ENCODE measurements around the gene SDR9C7.
"Not testable (repeated sequence)": the region's sequence is repeated elsewhere in the genome, so short reads cannot be mapped to it uniquely, and the experiment has no call there.

Gene SDR9C7

DNA sequence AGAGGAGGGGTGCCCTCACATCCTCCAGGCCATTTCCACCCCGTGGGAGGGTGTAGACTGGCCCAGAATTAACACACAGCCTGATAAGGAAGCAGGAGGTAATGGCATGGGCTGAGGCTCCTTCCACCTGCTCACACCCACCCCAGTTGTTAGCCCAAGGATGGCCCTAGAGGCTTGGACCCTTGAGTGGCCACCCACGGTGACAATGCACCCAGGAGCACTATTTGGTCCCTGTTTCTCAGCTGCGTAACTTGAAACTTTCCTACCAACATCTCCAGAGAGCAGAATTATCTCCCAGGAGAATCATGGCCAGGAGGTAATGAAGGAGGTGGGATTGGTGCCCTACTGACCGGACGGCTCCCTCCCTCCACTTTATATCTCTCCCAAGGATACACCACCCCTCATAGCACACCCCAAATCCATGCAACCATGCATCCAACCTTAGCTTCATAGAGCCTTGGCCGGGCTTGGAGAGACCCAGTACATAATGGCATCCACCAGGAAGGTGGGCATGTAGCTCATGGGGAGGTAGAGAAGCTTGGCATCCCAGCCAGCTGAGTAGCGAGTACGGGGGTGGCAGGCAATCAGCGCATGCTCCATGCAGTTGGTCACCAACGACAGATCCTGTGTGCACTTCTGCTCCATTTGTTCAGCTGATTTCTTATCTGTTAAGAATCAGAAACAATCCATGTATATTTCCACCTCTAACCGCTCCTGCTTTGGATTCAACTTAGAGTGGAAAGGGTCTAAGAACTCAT lies 17.6 kb upstream of the SDR9C7 start:
- DNase-seq = no peak

- DNase-seq = no peak
Measured at GRCh38 chr12:56948881-56949280, 14.7 kb upstream of the SDR9C7 start.

GRCh38 chr12:56948457-56948777 lies 14.2 kb upstream of the SDR9C7 start:
- DNase-seq = no peak

DNA sequence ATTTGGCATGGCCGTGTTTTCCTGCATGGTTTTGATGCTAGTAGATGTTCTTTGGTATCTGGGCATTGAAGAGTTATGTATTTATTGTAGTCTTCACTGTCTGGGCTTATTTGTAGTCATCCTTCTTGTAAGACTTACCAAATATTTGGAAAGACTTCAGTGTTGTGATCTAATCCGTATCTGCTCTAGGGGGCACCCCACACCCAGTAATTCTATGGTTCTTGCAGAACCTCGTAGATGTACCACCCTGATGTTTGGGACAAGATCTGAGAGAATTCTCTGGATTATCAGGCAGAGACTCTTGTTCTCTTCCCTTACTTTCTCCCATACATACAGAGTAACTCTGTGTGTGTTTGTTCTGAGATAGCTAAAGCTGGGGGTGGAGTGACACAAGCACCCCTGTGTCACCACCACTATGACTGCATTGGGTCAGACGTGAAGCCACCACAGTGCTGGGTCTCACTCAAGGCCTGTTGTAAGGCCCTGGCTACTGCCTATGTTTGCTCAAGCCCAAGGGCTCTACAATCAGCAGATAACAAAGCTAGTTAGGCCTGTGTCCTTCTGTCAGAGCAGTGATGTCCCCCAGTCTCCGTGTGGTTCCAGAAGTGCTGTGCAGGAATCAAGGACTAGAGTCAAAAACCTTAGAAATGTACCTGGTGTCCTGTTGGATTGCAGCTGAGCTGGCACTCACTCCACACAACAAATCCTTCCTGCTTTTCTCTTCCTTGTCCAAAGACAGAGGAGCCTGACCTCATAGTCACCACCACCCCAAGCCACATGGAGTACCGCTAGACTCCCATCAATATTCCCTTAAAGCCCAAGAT lies 13.6 kb upstream of the SDR9C7 start:
- DNase-seq = no peak

GRCh38 chr12:56943878-56944277 lies 9.7 kb upstream of the SDR9C7 start:
- no peak for DNase-seq

- DNase-seq = not testable (repeated sequence)
Measured at GRCh38 chr12:56943374-56943773, 9.2 kb upstream of the SDR9C7 start.

DNA sequence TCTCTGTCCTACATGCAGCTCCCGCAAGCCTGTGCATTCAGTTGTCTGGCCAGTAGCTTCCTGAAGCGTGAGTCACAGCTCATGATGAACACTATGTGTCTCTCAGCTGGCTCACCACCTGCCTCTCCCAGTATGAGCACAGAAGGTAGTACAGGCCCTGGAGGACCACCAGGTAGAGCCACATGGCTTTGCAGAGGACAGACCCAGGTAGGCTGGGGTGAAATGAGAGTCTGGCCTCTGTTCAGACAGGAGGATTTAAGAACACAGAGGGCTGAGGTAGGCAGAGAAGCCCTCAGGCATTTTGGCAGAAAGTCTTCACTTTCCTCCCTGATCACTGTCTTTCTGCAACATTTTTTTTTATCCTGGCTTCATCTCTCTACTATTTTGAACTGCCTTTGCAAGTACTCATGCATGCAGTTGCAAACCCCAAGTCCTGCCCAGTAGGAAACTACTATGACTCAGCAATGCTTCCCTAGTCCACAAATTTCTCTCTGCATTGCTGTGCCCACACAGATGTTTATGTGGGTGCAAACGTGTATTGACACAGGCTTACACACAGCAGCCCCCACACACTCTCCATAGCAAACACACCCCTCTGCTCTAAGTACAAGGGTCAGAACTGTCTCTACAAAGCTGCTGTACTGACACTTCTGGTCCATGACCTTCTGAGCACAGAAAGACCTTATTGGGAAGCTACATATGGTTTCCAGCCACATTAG lies 7.2 kb upstream of the SDR9C7 start:
- peak; percentile 39 for DNase-seq

GRCh38 chr12:56940942-56941298 lies 6.7 kb upstream of the SDR9C7 start:
- DNase-seq = not testable (repeated sequence)

- DNase-seq = no peak
Measured at GRCh38 chr12:56935752-56936151, 1.5 kb upstream of the SDR9C7 start.

DNA sequence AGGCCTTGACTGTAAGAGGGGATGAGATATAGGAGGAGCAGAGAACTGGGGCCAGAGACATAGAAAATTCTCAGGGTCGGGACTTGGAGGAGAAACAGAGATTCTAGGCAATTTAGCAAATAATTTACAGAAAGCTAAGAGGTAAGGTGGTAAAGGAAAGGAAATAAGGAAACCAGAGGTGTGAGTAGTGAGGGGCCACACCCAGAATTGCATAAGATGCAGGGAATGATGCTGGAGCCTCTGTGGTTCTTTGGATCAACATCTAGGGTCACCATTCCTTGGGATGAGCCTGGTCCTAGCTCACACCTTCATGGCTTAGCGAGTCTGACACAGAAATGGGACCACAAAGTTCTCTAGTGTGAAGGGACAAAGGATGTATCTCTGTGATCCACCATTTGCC lies 949 bp upstream of the SDR9C7 start:
- no peak for DNase-seq

- peak; percentile 10 for DNase-seq
Measured at GRCh38 chr12:56932867-56933266, 1.3 kb downstream of the SDR9C7 start.

DNA sequence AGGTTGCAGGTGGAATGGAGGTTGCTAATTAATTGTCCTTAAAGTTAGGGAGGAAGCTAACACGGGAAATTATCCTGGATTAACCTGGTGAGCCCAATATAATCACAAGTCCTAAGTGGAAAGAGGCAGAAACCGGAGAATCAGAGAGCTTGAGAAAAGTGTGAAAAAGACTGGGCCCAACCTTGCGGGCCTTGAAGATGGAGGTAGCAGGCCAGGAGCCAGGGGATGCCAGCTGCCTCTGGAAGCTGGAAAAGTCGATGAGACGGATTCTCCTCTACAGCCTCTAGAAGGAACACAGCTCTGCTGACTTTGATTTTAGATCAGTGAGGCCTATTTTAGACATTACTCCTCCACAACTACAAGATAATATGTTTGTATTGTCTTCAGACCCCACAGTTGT lies 2.1 kb downstream of the SDR9C7 start:
- DNase-seq = no peak

- DNase-seq = peak; percentile 84
Measured at GRCh38 chr12:56931474-56931978, 2.7 kb downstream of the SDR9C7 start.

DNA sequence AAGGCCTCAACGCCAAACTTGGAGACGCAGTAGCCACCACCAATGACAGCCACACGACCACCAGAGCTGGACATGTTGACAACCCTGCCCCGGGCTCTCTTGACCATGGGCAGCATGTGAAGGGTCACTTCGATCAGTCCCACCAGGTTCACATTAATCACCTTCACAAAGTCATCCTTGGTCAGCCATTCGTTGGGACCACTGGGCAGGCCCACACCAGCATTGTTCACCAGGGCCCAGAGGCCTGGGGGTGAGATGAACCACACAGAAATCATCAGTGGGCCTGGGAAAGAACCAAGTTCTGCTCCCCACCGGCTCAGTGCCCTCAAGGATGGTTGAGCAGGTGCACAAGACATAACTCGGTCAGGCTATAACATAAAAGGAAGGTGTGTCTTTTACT lies 4.0 kb downstream of the SDR9C7 start:
- DNase-seq = no peak

DNA sequence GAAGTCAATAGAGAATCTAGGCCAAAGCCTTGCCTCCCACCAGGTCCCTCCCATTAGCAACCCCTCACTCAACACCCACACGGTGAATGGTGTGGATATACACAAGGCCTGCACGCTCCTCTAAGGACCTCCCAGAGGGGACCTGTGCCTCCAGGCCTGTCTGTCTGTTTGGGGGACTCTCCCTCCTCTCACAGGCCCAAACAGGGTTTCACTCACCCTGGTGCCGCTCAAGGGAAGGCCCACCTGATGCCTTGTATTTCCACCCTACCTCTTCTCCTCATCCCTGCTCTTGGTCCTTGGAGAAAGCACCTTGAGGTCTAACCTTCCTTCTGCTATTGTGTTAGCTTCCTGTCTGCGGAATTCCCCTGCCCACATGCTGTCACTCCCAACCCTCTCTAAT lies 4.4 kb downstream of the SDR9C7 start:
- no peak for DNase-seq

GRCh38 chr12:56928262-56928661 lies 5.9 kb downstream of the SDR9C7 start:
- peak; percentile 5 for DNase-seq

- DNase-seq = no peak
Measured at GRCh38 chr12:56927281-56927680, 6.9 kb downstream of the SDR9C7 start.

- DNase-seq = no peak
Measured at GRCh38 chr12:56922031-56922430, 12.2 kb downstream of the SDR9C7 start.

GRCh38 chr12:56921346-56921745 lies 12.9 kb downstream of the SDR9C7 start:
- no peak for DNase-seq

GRCh38 chr12:56918139-56918538 lies 16.1 kb downstream of the SDR9C7 start:
- not testable (repeated sequence) for DNase-seq

DNA sequence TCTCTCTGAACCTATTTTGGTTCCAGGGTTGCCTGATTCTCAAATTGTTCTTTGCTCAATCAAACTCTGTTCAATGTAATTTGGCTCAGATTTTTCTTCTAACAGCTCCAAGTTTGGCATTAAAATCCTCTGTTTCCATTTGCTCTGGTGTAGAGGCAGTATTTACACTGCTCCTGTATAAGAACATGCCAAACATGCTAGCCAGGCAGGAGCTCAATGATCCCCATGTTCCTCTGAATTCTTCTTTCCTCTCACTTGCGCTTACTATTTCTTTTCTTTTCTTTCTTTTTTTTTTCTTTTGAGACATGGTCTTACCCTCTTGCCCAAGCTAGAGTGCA lies 17.2 kb downstream of the SDR9C7 start:
- no peak for DNase-seq

DNA sequence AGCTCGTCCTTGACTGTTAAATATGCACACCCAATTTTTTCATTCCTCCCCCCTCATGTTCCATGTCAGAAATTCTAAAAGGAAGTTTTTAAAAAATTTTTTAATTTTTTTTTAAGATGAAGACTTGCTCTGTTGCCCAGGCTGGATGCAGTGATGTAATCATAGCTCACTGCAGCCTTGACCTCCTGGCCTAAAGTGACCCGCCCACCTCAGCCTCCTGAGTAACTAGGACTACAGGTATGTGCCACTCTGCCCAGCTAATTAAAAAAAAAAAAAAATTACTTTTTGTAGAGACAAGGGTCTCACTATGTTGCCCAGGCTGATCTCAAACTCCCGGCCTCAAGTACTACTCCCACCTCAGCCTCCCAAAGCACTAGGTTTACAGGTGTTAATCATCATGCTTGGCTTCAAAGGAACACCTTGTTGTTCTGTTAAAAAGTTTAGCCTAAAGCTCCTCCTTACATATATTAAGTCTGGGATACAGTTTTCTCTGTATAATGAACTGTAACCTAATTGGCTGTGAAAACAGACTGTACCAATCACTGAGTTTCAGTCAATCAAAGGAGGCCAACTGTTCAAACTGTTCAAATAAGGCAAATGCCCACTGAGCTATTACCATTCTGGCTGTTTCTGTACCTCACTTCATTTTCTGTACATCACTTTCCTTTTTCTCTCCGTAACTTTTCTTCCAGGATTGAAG lies 17.8 kb downstream of the SDR9C7 start:
- DNase-seq = no peak

- no peak for DNase-seq
Measured at GRCh38 chr12:56914724-56915123, 19.5 kb downstream of the SDR9C7 start.
